CD4-positive, alpha-beta T cell treated with Interleukin-17A for 4 hours (primary cell): Measurements from ENCODE around the gene TGDS.

Source experiments
- DNase-seq: peaks from one replicate; pipeline ENCODE4 v3.0.0-alpha.2; 2020; ENCODE audit warnings: mixed read lengths

Gene TGDS

GRCh38 chr13:94599877-94600276 lies 3.9 kb upstream of the TGDS start:
- no peak for DNase-seq

GRCh38 chr13:94598281-94598680 lies 2.3 kb upstream of the TGDS start:
- no peak for DNase-seq

GRCh38 chr13:94596575-94596971 lies 621 bp upstream of the TGDS start:
- no peak for DNase-seq

GRCh38 chr13:94595001-94595949 lies 677 bp downstream of the TGDS start:
- peak; percentile 45 for DNase-seq

GRCh38 chr13:94590744-94591143 lies 5.2 kb downstream of the TGDS start:
- DNase-seq: no peak

GRCh38 chr13:94588541-94588940 lies 7.4 kb downstream of the TGDS start:
- DNase-seq: no peak

GRCh38 chr13:94586371-94586770 lies 9.6 kb downstream of the TGDS start:
- no peak for DNase-seq

GRCh38 chr13:94585543-94586101 lies 10.3 kb downstream of the TGDS start:
- no peak for DNase-seq

GRCh38 chr13:94583926-94584325 lies 12.0 kb downstream of the TGDS start:
- DNase-seq: no peak

- no peak for DNase-seq
Observed at GRCh38 chr13:94579063-94579462, 16.9 kb downstream of the TGDS start.

GRCh38 chr13:94569615-94570014 lies 26.3 kb downstream of the TGDS start:
- DNase-seq: no peak

GRCh38 chr13:94568443-94568842 lies 27.5 kb downstream of the TGDS start:
- no peak for DNase-seq

GRCh38 chr13:94567581-94567980 lies 28.4 kb downstream of the TGDS start:
- DNase-seq: no peak

- DNase-seq: no peak
Observed at GRCh38 chr13:94561126-94561525, 34.8 kb downstream of the TGDS start.

GRCh38 chr13:94560116-94560515 lies 35.8 kb downstream of the TGDS start:
- DNase-seq: no peak

GRCh38 chr13:94559222-94559795 lies 36.6 kb downstream of the TGDS start:
- peak; percentile 12 for DNase-seq

- DNase-seq: peak; percentile 29
Observed at GRCh38 chr13:94558716-94559115, 37.2 kb downstream of the TGDS start.

GRCh38 chr13:94557684-94558235 lies 38.2 kb downstream of the TGDS start:
- no peak for DNase-seq

- no peak for DNase-seq
Observed at GRCh38 chr13:94556621-94557020, 39.3 kb downstream of the TGDS start.

GRCh38 chr13:94556041-94556440 lies 39.9 kb downstream of the TGDS start:
- no peak for DNase-seq

- DNase-seq: no peak
Observed at GRCh38 chr13:94553766-94554165, 42.2 kb downstream of the TGDS start.

GRCh38 chr13:94552095-94552494 lies 43.9 kb downstream of the TGDS start:
- no peak for DNase-seq

- DNase-seq: no peak
Observed at GRCh38 chr13:94550062-94550738, 45.8 kb downstream of the TGDS start.
